ENCODE data around the gene SH3BP4. TPM values are rescaled to one million over a fixed set of nuclear protein-coding genes. Genes with fewer than 3 reads are reported as not detected.

The SH3BP4 gene
- total and polyA plus RNA-seq, 10 of the 15 experiments (the other 5 are each of a cell fraction or from before 2014, with no cell fraction given): 0.03 to 0.36 TPM; not detected in 8

GRCh38 chr2:235098736-235099494 is 147.1 kb downstream of the SH3BP4 start:
- Histone ChIP-seq H3K4me1 (ENCODE audit: control insufficient read depth, insufficient read depth, low read length) (no peaks in the 10 kb centered on the region), H3K27ac (ENCODE audit: control insufficient read depth, insufficient read depth) (no peak overlapping the region), H3K36me3 (ENCODE audit: control insufficient read depth in 2 of 2, insufficient read depth in 2 of 2, low read length in 1 of 2) (no peaks in the 10 kb centered on the region), H3K4me3 (no peak overlapping the region), H3K4me2 (ENCODE audit: control insufficient read depth, insufficient read depth) (no peak overlapping the region), H4K20me1 (ENCODE audit: control insufficient read depth, insufficient read depth) (no peaks in the 10 kb centered on the region), H3K9ac (ENCODE audit: control insufficient read depth, insufficient read depth, low read length) (no peak overlapping the region), H3K79me2 (ENCODE audit: control insufficient read depth, insufficient read depth, low read length) (no peaks in the 10 kb centered on the region), H3K9me3 (replicated peaks; ENCODE audit: control insufficient read depth, insufficient read depth, low read length) (no peaks in the 10 kb centered on the region), H2AFZ (ENCODE audit: control insufficient read depth, low read depth, low read length) (no peak overlapping the region), H3K27me3 (replicated peaks in 1 of 2; ENCODE audit: control insufficient read depth in 2 of 2, insufficient read depth in 2 of 2, low read length in 1 of 2) (no peaks in the 10 kb centered on the region; a peak in 2 of 4 replicates)
- ChIA-PET RAD21 (ENCODE audit: unreplicated experiment) (no interaction called here), SMC1A (ENCODE audit: uncharacterized antibody, unreplicated experiment) (no interaction called here), POLR2A (no interaction called here), CTCF (interaction anchor here (0.6 to 1.0 kb wide), 2 partner anchors 17 to 23 kb away, joined by 3 read pairs; no protein-coding TSS in a partner anchor)
- WGBS (ENCODE audit: insufficient coverage, insufficient replicate concordance, low lambda C conversion rate, missing lambda C conversion rate): 6% methylated on average over 9 of the region's 9 CpGs
- DNase-seq (ENCODE audit: low read depth, low spot score): no peak
- no peak for FAIRE-seq
- in situ Hi-C loops (cut with MboI): no loop called here
- no peak for TF ChIP-seq E2F8 (IDR thresholded peaks at IDR 0.05; ENCODE audit: low read depth, partially characterized antibody)
- no peak for TF ChIP-seq IKZF2 (IDR thresholded peaks at IDR 0.05)
- TF ChIP-seq IRF4 (IDR thresholded peaks at IDR 0.05; ENCODE audit: low read depth, low read length): no peak
- no peak for TF ChIP-seq SKIL (IDR thresholded peaks at IDR 0.05; ENCODE audit: low read depth, poor library complexity, severe bottlenecking)
- no peak for TF ChIP-seq CEBPB (IDR thresholded peaks at IDR 0.05; ENCODE audit: borderline replicate concordance in 1 of 2, low read depth in 2 of 2, low read length in 2 of 2)
- no peak for TF ChIP-seq HDAC2 (IDR thresholded peaks at IDR 0.05)
- ATAC-seq: no peak
- BruUV-seq (replicated peaks): no TSS peak
- intact Hi-C loops (cut with micrococcal nuclease; ENCODE audit: unreplicated experiment): no loop called here

Measured in GM12878 (cell line).